Lower leg skin (tissue), 4 donors: ENCODE measurements around the gene CPNE8. TPM values are rescaled to one million over a fixed set of nuclear protein-coding genes. Genes with fewer than 3 reads are reported as not detected.

ENCODE experiments used
- DNase-seq, 2 donors: peaks; one replicate each; pipeline ENCODE4 v3.0.0-alpha.2; 2019; ENCODE audit warnings: low spot score in 2 of 2
- H3K4me3 ChIP-seq: fragments of 200-600 bp; sonication (generic); 2 replicates; pipeline ENCODE4 v1.5.1; 2017; ENCODE audit warnings: mild to moderate bottlenecking, low read depth; ENCODE audit not compliant: poor library complexity, severe bottlenecking
- POLR2A ChIP-seq, 2 donors: fragments of 450-650 bp; IDR thresholded peaks; one replicate each; pipeline ENCODE4 v1.6.1; 2016 to 2017; ENCODE audit warnings: antibody characterized with exemption in 2 of 2, mild to moderate bottlenecking in 1 of 2, moderate library complexity in 1 of 2
- WGBS, 2 donors: methylation state at CpG; one replicate each; pipeline ENCODE4 v1.1.5; 2018; 5-methylcytosine and 5-hydroxymethylcytosine counted together
- intact Hi-C: fragments of 100-400 bp; cut with DNase I; formaldehyde crosslinking; loops from one replicate; pipeline ENCODE4 v1.15.0; 2023; ENCODE audit warnings: low total_unique reads
- total RNA-seq, 4 donors: library from RNA; depleted of rRNA; stranded (reverse); fragments of >200 nt; gene quantifications; one replicate each; pipeline ENCODE4 v1.1.0, GENCODE V29; 2016
- TF ChIP-seq, protein P1 (sequence below), 3 donors: fragments of 450-650 bp; IDR thresholded peaks; one replicate each; pipeline ENCODE4 v1.5.1; 2016; ENCODE audit warnings: antibody characterized with exemption in 3 of 3, mild to moderate bottlenecking in 3 of 3, moderate library complexity in 2 of 3

The CPNE8 gene
- total RNA-seq, result 10 to 100 TPM in 1 of 4 donors, 1 to 10 TPM in 3; 8.0 to 20.2 (median 9.1) TPM

DNA sequence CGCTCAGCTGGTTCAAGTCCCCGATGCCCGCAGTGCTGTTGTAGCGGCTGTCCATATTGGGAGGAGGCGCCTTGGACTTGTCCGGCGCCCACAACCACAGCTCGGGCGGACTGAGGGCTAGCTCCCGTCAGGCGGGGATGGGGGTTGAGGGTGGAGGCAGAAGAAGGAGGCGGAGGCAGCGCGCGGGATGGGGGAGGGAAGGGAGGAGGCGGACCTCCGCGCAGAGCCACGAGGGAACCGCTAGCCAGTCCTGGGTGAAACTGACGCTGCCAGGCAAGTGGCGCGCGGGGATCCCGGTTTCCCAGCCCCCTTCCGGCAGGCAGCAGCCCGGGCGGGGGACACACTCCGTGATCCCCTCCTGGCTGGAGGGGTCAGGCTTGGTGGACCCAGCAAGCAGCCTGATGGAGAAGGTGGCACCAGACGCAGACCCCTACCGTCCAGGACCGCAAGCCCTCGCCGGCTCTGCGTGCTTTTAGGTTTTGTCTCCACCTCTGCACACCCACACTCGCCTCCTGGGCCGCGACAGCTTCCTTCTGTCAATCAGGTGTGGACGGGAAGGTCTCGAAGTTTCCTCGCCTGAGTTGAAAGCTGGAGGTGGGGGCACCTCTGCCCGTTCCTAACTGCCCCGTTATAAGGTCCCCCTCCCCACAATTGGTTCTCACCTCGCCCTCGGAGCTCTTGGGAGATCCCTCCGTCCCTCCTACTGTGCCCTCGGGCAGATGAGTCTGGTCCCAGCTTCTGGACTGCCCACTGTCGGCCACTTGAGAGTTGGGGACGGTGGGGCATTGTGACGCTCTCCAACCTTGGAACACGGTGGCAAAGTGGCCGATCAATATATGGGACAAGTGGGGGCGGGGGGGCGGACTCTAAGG, at the start of gene CPNE8:
TSS of gene CPNE8 (minus strand) at position 112 of the 872 bp plus-strand sequence. CDS start at position 55, 57 bp downstream.
- intact Hi-C loops, result no loop called here
- peak; percentile 81 to 98 for DNase-seq
- H3K4me3 ChIP-seq, result peak within 1 kb of the TSS; percentile 59
- WGBS, 2 donors, result 0 to 1% methylated on average over 43 to 48 of the region's 54 CpGs
- TF ChIP-seq, protein P1, sequence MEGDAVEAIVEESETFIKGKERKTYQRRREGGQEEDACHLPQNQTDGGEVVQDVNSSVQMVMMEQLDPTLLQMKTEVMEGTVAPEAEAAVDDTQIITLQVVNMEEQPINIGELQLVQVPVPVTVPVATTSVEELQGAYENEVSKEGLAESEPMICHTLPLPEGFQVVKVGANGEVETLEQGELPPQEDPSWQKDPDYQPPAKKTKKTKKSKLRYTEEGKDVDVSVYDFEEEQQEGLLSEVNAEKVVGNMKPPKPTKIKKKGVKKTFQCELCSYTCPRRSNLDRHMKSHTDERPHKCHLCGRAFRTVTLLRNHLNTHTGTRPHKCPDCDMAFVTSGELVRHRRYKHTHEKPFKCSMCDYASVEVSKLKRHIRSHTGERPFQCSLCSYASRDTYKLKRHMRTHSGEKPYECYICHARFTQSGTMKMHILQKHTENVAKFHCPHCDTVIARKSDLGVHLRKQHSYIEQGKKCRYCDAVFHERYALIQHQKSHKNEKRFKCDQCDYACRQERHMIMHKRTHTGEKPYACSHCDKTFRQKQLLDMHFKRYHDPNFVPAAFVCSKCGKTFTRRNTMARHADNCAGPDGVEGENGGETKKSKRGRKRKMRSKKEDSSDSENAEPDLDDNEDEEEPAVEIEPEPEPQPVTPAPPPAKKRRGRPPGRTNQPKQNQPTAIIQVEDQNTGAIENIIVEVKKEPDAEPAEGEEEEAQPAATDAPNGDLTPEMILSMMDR (IDR thresholded peaks at IDR 0.05), result no peak
- no peak for TF ChIP-seq POLR2A (IDR thresholded peaks at IDR 0.05)

DNA sequence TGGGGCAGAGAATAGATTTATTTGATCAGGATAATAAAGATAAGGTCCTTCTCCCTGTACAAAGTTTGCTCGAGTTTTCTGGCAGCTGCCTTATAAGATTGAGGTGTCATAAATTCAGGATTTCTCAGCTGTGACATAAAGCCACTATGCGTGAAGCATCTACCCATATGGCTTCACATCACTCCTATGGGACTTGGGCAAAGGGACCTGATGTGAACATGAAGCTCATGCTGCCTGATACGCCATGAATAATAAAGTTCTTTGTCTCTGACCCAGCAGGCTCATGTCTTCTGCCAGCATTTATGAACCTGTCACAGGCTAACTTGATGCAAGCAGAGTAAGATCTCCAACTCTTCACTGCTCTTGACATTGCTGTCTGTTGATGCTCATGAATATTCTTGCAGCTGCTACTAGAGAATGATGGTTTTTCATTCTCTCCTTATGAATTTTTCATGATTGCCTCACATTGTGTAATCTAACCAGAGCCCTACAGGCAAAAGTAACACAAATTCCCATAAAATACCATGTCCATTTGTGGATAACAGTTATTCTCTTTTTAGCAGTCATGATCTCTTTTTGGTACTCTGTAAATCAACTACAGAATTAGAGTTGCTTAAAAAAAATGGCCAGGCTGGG, 49.0 kb upstream of the CPNE8 start:
- intact Hi-C loops, result no loop called here
- TF ChIP-seq, protein P1 (IDR thresholded peaks at IDR 0.05), result no peak
- no peak for TF ChIP-seq POLR2A (IDR thresholded peaks at IDR 0.05)
- 83 to 88% methylated on average over 3 of the region's 3 CpGs for WGBS, 2 donors
- H3K4me3 ChIP-seq, result no peak overlapping the region
- DNase-seq, result no peak

DNA sequence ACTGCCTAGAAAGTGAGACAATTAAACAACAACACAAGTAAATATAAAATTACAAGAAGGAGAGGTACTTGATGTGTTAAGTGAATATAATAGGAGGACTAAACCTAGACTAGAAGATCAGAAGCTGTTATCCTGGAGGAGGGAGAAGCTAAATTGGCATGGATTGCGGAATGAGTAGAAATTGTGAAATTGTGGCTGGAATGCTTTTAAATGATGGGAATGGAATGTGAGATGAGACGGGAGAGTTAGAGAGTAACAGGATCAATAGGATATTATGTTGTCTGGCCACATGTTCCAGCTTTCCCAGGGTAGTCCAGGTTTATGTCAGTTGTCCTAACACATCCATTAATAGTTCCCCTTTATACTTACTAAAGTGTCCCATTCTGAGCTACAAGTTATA, 44.0 kb upstream of the CPNE8 start:
- H3K4me3 ChIP-seq, result no peak overlapping the region
- no peak for DNase-seq
- WGBS, 2 donors, result 64 to 79% methylated on average over 2 of the region's 2 CpGs
- intact Hi-C loops, result no loop called here
- TF ChIP-seq POLR2A (IDR thresholded peaks at IDR 0.05), result no peak
- TF ChIP-seq, protein P1 (IDR thresholded peaks at IDR 0.05), result no peak

DNA sequence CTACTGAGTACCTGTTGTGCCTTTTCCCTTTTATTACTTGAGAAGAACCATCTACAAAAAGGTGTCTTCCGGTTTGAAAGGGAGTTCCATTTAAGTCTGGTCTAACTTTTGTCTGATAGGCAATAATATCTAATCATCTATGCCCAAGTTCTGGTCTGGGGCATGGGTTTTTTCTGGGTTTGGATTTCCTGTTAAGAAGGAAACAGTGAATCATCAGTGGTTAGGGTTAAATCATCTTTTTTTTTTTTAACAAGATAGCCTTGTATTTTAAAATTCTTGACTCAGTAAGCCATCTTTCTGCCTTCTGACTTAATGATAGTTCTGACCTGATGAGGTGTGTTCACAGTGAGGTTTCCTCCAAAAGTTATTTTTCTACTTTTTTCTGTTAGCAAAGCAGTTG, 29.3 kb upstream of the CPNE8 start:
- intact Hi-C loops, result no loop called here
- 63 to 66% methylated on average over 1 of the region's 1 CpG for WGBS, 2 donors
- TF ChIP-seq, protein P1 (IDR thresholded peaks at IDR 0.05), result no peak
- TF ChIP-seq POLR2A (IDR thresholded peaks at IDR 0.05), result no peak
- H3K4me3 ChIP-seq, result no peak overlapping the region
- DNase-seq, result no peak

DNA sequence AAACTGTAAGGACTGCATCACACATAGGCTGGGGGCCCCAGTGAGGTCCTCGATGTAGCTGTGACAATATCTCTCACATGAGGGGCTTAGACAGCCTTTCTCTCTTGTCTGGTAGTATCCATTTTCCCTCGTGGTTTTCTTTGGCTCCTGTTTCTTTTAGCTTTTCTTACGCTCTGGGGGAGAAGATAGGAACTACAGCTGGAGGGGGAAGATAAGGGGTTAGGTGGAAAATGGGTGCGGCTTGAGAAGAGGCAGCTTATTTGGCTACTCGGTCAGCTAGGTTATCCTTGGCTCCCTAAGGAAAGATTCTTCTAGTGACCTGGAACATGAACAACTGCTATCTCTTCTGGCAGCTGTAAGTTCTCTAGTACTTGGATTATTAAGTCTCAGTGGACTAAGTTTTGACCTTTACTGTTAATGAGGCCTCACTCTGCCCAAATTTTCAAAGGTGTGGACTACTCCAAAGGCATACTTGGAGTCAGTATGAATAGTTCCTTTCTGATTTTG, 28.7 kb upstream of the CPNE8 start:
- no peak overlapping the region for H3K4me3 ChIP-seq
- TF ChIP-seq, protein P1 (IDR thresholded peaks at IDR 0.05), result no peak
- no peak for TF ChIP-seq POLR2A (IDR thresholded peaks at IDR 0.05)
- DNase-seq, result no peak
- 72 to 87% methylated on average over 5 of the region's 5 CpGs for WGBS, 2 donors
- intact Hi-C loops, result no loop called here
